ENCODE data around the gene CCDC154. TPM values are rescaled to one million over a fixed set of nuclear protein-coding genes. Genes with fewer than 3 reads are reported as not detected.

The CCDC154 gene
- total and polyA plus RNA-seq, 10 of the 15 experiments (the other 5 are each of a cell fraction or from before 2014, with no cell fraction given) = 0.06 to 0.26 (median 0.25) TPM; not detected in 7

DNA sequence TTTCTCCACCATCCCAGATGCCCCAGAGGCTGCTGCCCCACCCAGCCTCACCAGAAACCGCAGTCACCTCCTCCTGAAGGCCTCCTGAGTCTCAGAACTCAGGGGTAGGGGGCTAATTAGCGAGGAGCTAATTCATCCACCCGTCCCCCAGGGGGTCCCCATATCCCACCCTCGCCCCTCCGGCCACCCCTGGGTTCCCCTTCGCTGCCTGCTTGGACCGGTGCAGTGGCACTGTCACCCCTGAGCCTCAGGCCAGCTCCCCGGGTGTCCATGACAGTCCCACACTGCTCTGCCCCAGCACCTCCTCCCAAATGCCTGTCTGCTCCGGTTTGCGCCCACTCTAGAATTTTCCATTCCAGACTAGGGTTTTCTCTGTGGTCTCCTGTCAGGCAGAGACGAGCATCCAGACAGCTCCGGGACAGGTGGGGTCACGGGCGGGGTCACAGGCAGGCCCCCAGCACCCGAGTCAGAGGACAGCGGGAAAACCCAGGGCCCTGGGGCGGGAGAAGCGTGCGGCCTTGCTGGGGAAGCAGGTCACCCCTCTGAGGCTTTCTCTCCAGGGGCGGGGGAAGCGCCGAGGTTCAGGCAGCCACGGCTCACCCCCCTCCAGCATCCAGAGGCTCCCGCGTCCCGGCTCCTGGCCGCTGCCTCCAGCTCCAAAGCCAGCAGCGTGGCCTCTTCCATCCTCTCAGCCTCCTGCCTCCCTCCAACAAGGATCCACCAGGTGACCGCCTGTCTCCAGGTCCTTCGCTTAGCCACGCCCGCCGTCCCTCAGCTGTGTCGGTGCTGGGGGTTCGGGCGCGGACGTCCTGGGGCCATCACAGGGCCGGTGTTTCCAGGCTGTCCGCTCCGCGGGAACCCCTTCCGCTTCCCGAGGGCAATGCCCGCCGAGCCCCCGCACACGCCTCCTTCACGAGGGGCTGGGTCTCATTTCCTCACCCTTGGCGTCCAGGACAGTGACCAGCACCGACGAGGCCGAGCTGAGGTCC, 16.6 kb downstream of the CCDC154 start:
- H2AFZ ChIP-seq (ENCODE audit: control insufficient read depth, low read depth, low read length) = peak overlapping the region; percentile 44
- DNase-seq (ENCODE audit: low read depth, low spot score) = no peak
- ATAC-seq = no peak
- no peaks in the 10 kb centered on the region for H3K9me3 ChIP-seq (replicated peaks; ENCODE audit: control insufficient read depth, insufficient read depth, low read length)
- no peak overlapping the region for H3K4me2 ChIP-seq (ENCODE audit: control insufficient read depth, insufficient read depth)
- 52% methylated on average over 40 of the region's 53 CpGs for WGBS (ENCODE audit: insufficient coverage, insufficient replicate concordance, low lambda C conversion rate, missing lambda C conversion rate)
- no peaks in the 10 kb centered on the region; the same call in 1 of the 2 replicates for H4K20me1 ChIP-seq (ENCODE audit: control insufficient read depth, insufficient read depth)
- H3K4me3 ChIP-seq = no peak overlapping the region
- ChIA-PET POLR2A (no interaction called here), SMC1A (ENCODE audit: uncharacterized antibody, unreplicated experiment) (interaction anchor here (1.2 kb wide), 1 partner anchor 111 kb away, joined by 3 read pairs; no protein-coding TSS in a partner anchor), RAD21 (ENCODE audit: unreplicated experiment) (interaction anchor here (0.6 kb wide), 1 partner anchor 15 kb away, joined by 3 read pairs; no protein-coding TSS in a partner anchor), CTCF (interaction anchor here (0.8 to 2.2 kb wide), 3 partner anchors 65 to 250 kb away, joined by 3 to 6 read pairs (median 4); partner anchors contain the start of genes JPT2 and TELO2)
- H3K27me3 ChIP-seq (replicated peaks in 1 of 2; ENCODE audit: control insufficient read depth in 2 of 2, insufficient read depth in 2 of 2, low read length in 1 of 2) = peaks cover 0 to 7% of the 10 kb centered on the region in 2 experiments; a peak in 3 of 4 replicates
- no peaks in the 10 kb centered on the region for H3K4me1 ChIP-seq (ENCODE audit: control insufficient read depth, insufficient read depth, low read length)
- H3K79me2 ChIP-seq (ENCODE audit: control insufficient read depth, insufficient read depth, low read length) = no peaks in the 10 kb centered on the region
- intact Hi-C loops (cut with micrococcal nuclease; ENCODE audit: unreplicated experiment) (no loop called here), in situ Hi-C loops (cut with MboI) (no loop called here)
- H3K36me3 ChIP-seq (ENCODE audit: control insufficient read depth in 2 of 2, insufficient read depth in 2 of 2, low read length in 1 of 2) = no peaks in the 10 kb centered on the region
- H3K9ac ChIP-seq (ENCODE audit: control insufficient read depth, insufficient read depth, low read length) = no peak overlapping the region
- FAIRE-seq = no peak
- no peak overlapping the region for H3K27ac ChIP-seq (ENCODE audit: control insufficient read depth, insufficient read depth)
- no TSS peak for BruUV-seq (replicated peaks)
- TF ChIP-seq, protein P1, sequence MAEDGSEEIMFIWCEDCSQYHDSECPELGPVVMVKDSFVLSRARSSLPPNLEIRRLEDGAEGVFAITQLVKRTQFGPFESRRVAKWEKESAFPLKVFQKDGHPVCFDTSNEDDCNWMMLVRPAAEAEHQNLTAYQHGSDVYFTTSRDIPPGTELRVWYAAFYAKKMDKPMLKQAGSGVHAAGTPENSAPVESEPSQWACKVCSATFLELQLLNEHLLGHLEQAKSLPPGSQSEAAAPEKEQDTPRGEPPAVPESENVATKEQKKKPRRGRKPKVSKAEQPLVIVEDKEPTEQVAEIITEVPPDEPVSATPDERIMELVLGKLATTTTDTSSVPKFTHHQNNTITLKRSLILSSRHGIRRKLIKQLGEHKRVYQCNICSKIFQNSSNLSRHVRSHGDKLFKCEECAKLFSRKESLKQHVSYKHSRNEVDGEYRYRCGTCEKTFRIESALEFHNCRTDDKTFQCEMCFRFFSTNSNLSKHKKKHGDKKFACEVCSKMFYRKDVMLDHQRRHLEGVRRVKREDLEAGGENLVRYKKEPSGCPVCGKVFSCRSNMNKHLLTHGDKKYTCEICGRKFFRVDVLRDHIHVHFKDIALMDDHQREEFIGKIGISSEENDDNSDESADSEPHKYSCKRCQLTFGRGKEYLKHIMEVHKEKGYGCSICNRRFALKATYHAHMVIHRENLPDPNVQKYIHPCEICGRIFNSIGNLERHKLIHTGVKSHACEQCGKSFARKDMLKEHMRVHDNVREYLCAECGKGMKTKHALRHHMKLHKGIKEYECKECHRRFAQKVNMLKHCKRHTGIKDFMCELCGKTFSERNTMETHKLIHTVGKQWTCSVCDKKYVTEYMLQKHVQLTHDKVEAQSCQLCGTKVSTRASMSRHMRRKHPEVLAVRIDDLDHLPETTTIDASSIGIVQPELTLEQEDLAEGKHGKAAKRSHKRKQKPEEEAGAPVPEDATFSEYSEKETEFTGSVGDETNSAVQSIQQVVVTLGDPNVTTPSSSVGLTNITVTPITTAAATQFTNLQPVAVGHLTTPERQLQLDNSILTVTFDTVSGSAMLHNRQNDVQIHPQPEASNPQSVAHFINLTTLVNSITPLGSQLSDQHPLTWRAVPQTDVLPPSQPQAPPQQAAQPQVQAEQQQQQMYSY (CRISPR knock-in tag; IDR thresholded peaks at IDR 0.05) = no peak
- TF ChIP-seq ZZZ3 (IDR thresholded peaks at IDR 0.05; ENCODE audit: control insufficient read depth, insufficient read length, low read depth) (no peak), BCL11A (IDR thresholded peaks at IDR 0.05; ENCODE audit: low read depth, low read length) (no peak), CBX5 (IDR thresholded peaks at IDR 0.05; ENCODE audit: low read depth) (no peak), SIX5 (IDR thresholded peaks at IDR 0.05; ENCODE audit: low read depth, low read length, severe bottlenecking) (no peak), ZSCAN29 (IDR thresholded peaks at IDR 0.05) (no peak)
- TF ChIP-seq, protein P2, sequence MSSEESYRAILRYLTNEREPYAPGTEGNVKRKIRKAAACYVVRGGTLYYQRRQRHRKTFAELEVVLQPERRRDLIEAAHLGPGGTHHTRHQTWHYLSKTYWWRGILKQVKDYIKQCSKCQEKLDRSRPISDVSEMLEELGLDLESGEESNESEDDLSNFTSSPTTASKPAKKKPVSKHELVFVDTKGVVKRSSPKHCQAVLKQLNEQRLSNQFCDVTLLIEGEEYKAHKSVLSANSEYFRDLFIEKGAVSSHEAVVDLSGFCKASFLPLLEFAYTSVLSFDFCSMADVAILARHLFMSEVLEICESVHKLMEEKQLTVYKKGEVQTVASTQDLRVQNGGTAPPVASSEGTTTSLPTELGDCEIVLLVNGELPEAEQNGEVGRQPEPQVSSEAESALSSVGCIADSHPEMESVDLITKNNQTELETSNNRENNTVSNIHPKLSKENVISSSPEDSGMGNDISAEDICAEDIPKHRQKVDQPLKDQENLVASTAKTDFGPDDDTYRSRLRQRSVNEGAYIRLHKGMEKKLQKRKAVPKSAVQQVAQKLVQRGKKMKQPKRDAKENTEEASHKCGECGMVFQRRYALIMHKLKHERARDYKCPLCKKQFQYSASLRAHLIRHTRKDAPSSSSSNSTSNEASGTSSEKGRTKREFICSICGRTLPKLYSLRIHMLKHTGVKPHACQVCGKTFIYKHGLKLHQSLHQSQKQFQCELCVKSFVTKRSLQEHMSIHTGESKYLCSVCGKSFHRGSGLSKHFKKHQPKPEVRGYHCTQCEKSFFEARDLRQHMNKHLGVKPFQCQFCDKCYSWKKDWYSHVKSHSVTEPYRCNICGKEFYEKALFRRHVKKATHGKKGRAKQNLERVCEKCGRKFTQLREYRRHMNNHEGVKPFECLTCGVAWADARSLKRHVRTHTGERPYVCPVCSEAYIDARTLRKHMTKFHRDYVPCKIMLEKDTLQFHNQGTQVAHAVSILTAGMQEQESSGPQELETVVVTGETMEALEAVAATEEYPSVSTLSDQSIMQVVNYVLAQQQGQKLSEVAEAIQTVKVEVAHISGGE (CRISPR knock-in tag; IDR thresholded peaks at IDR 0.05) = no peak
- TF ChIP-seq, protein P3, sequence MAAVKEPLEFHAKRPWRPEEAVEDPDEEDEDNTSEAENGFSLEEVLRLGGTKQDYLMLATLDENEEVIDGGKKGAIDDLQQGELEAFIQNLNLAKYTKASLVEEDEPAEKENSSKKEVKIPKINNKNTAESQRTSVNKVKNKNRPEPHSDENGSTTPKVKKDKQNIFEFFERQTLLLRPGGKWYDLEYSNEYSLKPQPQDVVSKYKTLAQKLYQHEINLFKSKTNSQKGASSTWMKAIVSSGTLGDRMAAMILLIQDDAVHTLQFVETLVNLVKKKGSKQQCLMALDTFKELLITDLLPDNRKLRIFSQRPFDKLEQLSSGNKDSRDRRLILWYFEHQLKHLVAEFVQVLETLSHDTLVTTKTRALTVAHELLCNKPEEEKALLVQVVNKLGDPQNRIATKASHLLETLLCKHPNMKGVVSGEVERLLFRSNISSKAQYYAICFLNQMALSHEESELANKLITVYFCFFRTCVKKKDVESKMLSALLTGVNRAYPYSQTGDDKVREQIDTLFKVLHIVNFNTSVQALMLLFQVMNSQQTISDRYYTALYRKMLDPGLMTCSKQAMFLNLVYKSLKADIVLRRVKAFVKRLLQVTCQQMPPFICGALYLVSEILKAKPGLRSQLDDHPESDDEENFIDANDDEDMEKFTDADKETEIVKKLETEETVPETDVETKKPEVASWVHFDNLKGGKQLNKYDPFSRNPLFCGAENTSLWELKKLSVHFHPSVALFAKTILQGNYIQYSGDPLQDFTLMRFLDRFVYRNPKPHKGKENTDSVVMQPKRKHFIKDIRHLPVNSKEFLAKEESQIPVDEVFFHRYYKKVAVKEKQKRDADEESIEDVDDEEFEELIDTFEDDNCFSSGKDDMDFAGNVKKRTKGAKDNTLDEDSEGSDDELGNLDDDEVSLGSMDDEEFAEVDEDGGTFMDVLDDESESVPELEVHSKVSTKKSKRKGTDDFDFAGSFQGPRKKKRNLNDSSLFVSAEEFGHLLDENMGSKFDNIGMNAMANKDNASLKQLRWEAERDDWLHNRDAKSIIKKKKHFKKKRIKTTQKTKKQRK (IDR thresholded peaks at IDR 0.05; ENCODE audit: low read depth, low read length) = no peak

Measured in GM12878 (cell line).